Right lobe of liver (tissue), 4 donors: ENCODE results near the gene DDA1.

Experiments
- CTCF ChIP-seq, 4 donors: fragments of 200-600 bp in 3 of 4; fragments of 450-650 bp in 1 of 4; IDR thresholded peaks; one replicate each; pipeline versions ENCODE4 v1.5.1 to v1.8.0; 2016 to 2022; ENCODE audit warnings: antibody characterized with exemption in 4 of 4, mild to moderate bottlenecking in 2 of 4
- POLR2A ChIP-seq: fragments of 450-650 bp; IDR thresholded peaks from one replicate; pipeline ENCODE4 v1.6.1; 2017; ENCODE audit warnings: antibody characterized with exemption, mild to moderate bottlenecking
- donor health status: DM: no; HTN: no; CAD: no.
- donor health status: DM: no; HTN: no; CAD: no.
- donor health status: DM: no; HTN: yes; CAD: no.

GRCh38 chr19:17357078-17357666 lies 47.8 kb downstream of the DDA1 start:
- TF ChIP-seq CTCF (IDR thresholded peaks at IDR 0.05) (no peak), POLR2A (no peak)
